RKO (cell line): ENCODE measurements around the gene POSTN.

Source experiments
- DNase-seq: peaks from one replicate; pipeline ENCODE4 v3.0.0-alpha.2; 2016; ENCODE audit warnings: low spot score

POSTN gene

GRCh38 chr13:37515226-37515625, 83.3 kb downstream of the POSTN start:
- DNase-seq, result no peak
